Measurements from ENCODE around the gene FMN1. TPM values are rescaled to one million over a fixed set of nuclear protein-coding genes. Genes with fewer than 3 reads are reported as not detected.

The FMN1 gene
- total and polyA plus RNA-seq, 4 donors, result 0.26 to 23.4 (median 9.8) TPM

GRCh38 chr15:32738666-32739065 lies 455.8 kb downstream of the FMN1 start:
- peaks cover 6% of the 10 kb centered on the region for H3K9me3 ChIP-seq (ENCODE audit: control insufficient read depth, low read length)
- DNase-seq (no peak), ATAC-seq (ENCODE audit: low FRiP score) (no peak)
- peaks cover 0 to 2% of the 10 kb centered on the region in 2 donors for H3K4me1 ChIP-seq (ENCODE audit: control insufficient read depth in 1 of 2, insufficient read depth in 2 of 2, low read length in 2 of 2)
- H3K27me3 ChIP-seq (ENCODE audit: control insufficient read depth in 1 of 2, insufficient read depth in 2 of 2, low read length in 1 of 2), result no peaks in the 10 kb centered on the region
- no peak overlapping the region for H3K27ac ChIP-seq (ENCODE audit: low read depth in 1 of 2, low read length in 2 of 2)
- 72 to 81% methylated on average over 1 of the region's 1 CpG for WGBS, 2 donors
- intact Hi-C loops (cut with DNase I), result no loop called here
- H3K36me3 ChIP-seq (ENCODE audit: control insufficient read depth in 1 of 2, insufficient read depth in 2 of 2, low read length in 1 of 2), result no peaks in the 10 kb centered on the region
- no peak overlapping the region for H3K4me3 ChIP-seq (ENCODE audit: low read length in 2 of 2)

DNA sequence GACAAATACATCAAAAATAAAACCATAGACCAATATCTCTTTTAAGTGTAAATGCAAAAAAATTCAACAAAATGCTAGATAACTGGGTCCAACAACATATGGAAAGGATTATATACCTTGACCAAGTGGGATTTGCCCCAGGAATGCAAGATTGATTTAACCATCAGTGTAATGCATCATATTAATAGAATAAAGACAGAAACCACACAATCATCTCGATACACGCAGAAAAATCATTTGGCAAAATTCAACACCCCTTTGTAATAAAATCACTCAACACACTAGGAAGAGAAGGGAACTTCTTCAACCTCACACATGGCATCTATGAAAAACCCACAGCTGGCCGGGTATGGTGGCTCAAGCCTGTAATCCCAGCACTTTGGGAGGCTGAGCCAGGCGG lies 457.2 kb downstream of the FMN1 start:
- H3K36me3 ChIP-seq (ENCODE audit: control insufficient read depth in 1 of 2, insufficient read depth in 2 of 2, low read length in 1 of 2), result no peaks in the 10 kb centered on the region
- no peak overlapping the region for H3K4me3 ChIP-seq (ENCODE audit: low read length in 2 of 2)
- 74 to 83% methylated on average over 4 of the region's 4 CpGs for WGBS, 2 donors
- H3K27me3 ChIP-seq (ENCODE audit: control insufficient read depth in 1 of 2, insufficient read depth in 2 of 2, low read length in 1 of 2), result no peaks in the 10 kb centered on the region
- intact Hi-C loops (cut with DNase I), result no loop called here
- no peak overlapping the region for H3K27ac ChIP-seq (ENCODE audit: low read depth in 1 of 2, low read length in 2 of 2)
- peaks cover 0 to 2% of the 10 kb centered on the region in 2 donors for H3K4me1 ChIP-seq (ENCODE audit: control insufficient read depth in 1 of 2, insufficient read depth in 2 of 2, low read length in 2 of 2)
- ATAC-seq (ENCODE audit: low FRiP score) (no peak), DNase-seq (no peak)
- H3K9me3 ChIP-seq (ENCODE audit: control insufficient read depth, low read length), result peaks cover 6% of the 10 kb centered on the region

DNA sequence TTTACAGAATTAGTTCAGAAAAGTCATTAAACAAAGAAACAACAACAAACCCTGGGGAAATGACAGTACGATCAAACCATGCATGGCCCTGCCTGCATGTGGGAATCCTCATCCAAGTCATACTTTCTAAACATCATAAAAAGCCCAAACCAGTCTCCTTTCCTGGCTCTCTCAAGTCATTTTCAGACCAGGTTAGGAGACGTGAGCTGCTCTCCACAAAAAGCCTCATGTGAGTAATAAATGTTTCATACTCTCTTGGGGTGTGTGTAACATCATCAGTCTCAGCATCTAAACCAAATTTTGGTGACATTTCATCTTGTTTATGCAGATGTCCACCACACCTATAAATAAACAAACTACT lies 457.8 kb downstream of the FMN1 start:
- Histone ChIP-seq H3K27ac (ENCODE audit: low read depth in 1 of 2, low read length in 2 of 2) (no peak overlapping the region), H3K4me3 (ENCODE audit: low read length in 2 of 2) (no peak overlapping the region), H3K9me3 (ENCODE audit: control insufficient read depth, low read length) (peaks cover 6% of the 10 kb centered on the region), H3K36me3 (ENCODE audit: control insufficient read depth in 1 of 2, insufficient read depth in 2 of 2, low read length in 1 of 2) (no peaks in the 10 kb centered on the region), H3K27me3 (ENCODE audit: control insufficient read depth in 1 of 2, insufficient read depth in 2 of 2, low read length in 1 of 2) (no peaks in the 10 kb centered on the region), H3K4me1 (ENCODE audit: control insufficient read depth in 1 of 2, insufficient read depth in 2 of 2, low read length in 2 of 2) (peaks cover 0 to 2% of the 10 kb centered on the region in 2 donors)
- intact Hi-C loops (cut with DNase I), result no loop called here
- WGBS, 2 donors, result 73 to 75% methylated on average over 2 of the region's 2 CpGs
- DNase-seq (no peak), ATAC-seq (ENCODE audit: low FRiP score) (no peak)

GRCh38 chr15:32735989-32736700 lies 458.4 kb downstream of the FMN1 start:
- no peaks in the 10 kb centered on the region for H3K27me3 ChIP-seq (ENCODE audit: control insufficient read depth in 1 of 2, insufficient read depth in 2 of 2, low read length in 1 of 2)
- H3K27ac ChIP-seq (ENCODE audit: low read depth in 1 of 2, low read length in 2 of 2), result no peak overlapping the region
- H3K36me3 ChIP-seq (ENCODE audit: control insufficient read depth in 1 of 2, insufficient read depth in 2 of 2, low read length in 1 of 2), result no peaks in the 10 kb centered on the region
- peaks cover 6% of the 10 kb centered on the region for H3K9me3 ChIP-seq (ENCODE audit: control insufficient read depth, low read length)
- ATAC-seq (ENCODE audit: low FRiP score), result no peak
- WGBS, 2 donors, result 80 to 86% methylated on average over 2 of the region's 2 CpGs
- peaks cover 0 to 2% of the 10 kb centered on the region in 2 donors for H3K4me1 ChIP-seq (ENCODE audit: control insufficient read depth in 1 of 2, insufficient read depth in 2 of 2, low read length in 2 of 2)
- intact Hi-C loops (cut with DNase I), result no loop called here
- no peak for DNase-seq
- H3K4me3 ChIP-seq (ENCODE audit: low read length in 2 of 2), result no peak overlapping the region

DNA sequence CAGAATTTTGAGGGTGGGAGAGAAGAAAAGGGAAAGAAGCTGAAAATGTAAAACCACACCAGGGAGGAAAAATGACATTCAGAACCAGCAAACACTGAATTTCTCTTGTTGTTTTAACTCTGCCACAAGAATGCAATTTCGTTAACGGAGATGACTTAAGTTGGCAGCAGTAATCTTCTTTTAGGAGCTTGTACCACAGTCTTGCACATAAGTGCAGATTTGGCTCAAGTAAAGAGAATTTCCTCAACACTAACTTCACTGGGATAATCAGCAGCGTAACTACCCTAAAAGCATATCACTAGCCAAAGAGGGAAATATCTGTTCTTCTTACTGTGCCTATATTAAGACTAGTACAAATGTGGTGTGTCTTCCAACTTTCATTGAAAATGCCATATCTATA lies 461.2 kb downstream of the FMN1 start:
- DNase-seq, result no peak
- Histone ChIP-seq H3K4me3 (ENCODE audit: low read length in 2 of 2) (no peak overlapping the region), H3K36me3 (ENCODE audit: control insufficient read depth in 1 of 2, insufficient read depth in 2 of 2, low read length in 1 of 2) (no peaks in the 10 kb centered on the region), H3K4me1 (ENCODE audit: control insufficient read depth in 1 of 2, insufficient read depth in 2 of 2, low read length in 2 of 2) (peaks cover 0 to 2% of the 10 kb centered on the region in 2 donors), H3K27ac (ENCODE audit: low read depth in 1 of 2, low read length in 2 of 2) (no peak overlapping the region), H3K9me3 (ENCODE audit: control insufficient read depth, low read length) (peaks cover 1% of the 10 kb centered on the region), H3K27me3 (ENCODE audit: control insufficient read depth in 1 of 2, insufficient read depth in 2 of 2, low read length in 1 of 2) (no peaks in the 10 kb centered on the region)
- WGBS, 2 donors, result 50 to 69% methylated on average over 3 of the region's 3 CpGs
- intact Hi-C loops (cut with DNase I), result no loop called here
- ATAC-seq (ENCODE audit: low FRiP score), result no peak

- no peak for DNase-seq
- H3K9me3 ChIP-seq (ENCODE audit: control insufficient read depth, low read length), result peaks cover 1% of the 10 kb centered on the region
- peaks cover 0 to 2% of the 10 kb centered on the region in 2 donors for H3K4me1 ChIP-seq (ENCODE audit: control insufficient read depth in 1 of 2, insufficient read depth in 2 of 2, low read length in 2 of 2)
- no peaks in the 10 kb centered on the region for H3K27me3 ChIP-seq (ENCODE audit: control insufficient read depth in 1 of 2, insufficient read depth in 2 of 2, low read length in 1 of 2)
- H3K4me3 ChIP-seq (ENCODE audit: low read length in 2 of 2), result no peak overlapping the region
- ATAC-seq (ENCODE audit: low FRiP score), result no peak
- no peak overlapping the region for H3K27ac ChIP-seq (ENCODE audit: low read depth in 1 of 2, low read length in 2 of 2)
- intact Hi-C loops (cut with DNase I), result no loop called here
- H3K36me3 ChIP-seq (ENCODE audit: control insufficient read depth in 1 of 2, insufficient read depth in 2 of 2, low read length in 1 of 2), result no peaks in the 10 kb centered on the region
- 65 to 70% methylated on average over 6 of the region's 6 CpGs for WGBS, 2 donors
Measured at GRCh38 chr15:32732574-32733157, 461.8 kb downstream of the FMN1 start.

GRCh38 chr15:32730677-32731654 lies 463.5 kb downstream of the FMN1 start:
- Histone ChIP-seq H3K4me1 (ENCODE audit: control insufficient read depth in 1 of 2, insufficient read depth in 2 of 2, low read length in 2 of 2) (no peaks in the 10 kb centered on the region), H3K36me3 (ENCODE audit: control insufficient read depth in 1 of 2, insufficient read depth in 2 of 2, low read length in 1 of 2) (no peaks in the 10 kb centered on the region), H3K4me3 (ENCODE audit: low read length in 2 of 2) (no peak overlapping the region), H3K27me3 (ENCODE audit: control insufficient read depth in 1 of 2, insufficient read depth in 2 of 2, low read length in 1 of 2) (no peaks in the 10 kb centered on the region), H3K27ac (ENCODE audit: low read depth in 1 of 2, low read length in 2 of 2) (no peak overlapping the region), H3K9me3 (ENCODE audit: control insufficient read depth, low read length) (no peaks in the 10 kb centered on the region)
- DNase-seq (peak in 1 of 2 donors; percentile 70), ATAC-seq (ENCODE audit: low FRiP score) (no peak)
- intact Hi-C loops (cut with DNase I), result no loop called here
- 45 to 47% methylated on average over 23 to 27 of the region's 27 CpGs for WGBS, 2 donors

DNA sequence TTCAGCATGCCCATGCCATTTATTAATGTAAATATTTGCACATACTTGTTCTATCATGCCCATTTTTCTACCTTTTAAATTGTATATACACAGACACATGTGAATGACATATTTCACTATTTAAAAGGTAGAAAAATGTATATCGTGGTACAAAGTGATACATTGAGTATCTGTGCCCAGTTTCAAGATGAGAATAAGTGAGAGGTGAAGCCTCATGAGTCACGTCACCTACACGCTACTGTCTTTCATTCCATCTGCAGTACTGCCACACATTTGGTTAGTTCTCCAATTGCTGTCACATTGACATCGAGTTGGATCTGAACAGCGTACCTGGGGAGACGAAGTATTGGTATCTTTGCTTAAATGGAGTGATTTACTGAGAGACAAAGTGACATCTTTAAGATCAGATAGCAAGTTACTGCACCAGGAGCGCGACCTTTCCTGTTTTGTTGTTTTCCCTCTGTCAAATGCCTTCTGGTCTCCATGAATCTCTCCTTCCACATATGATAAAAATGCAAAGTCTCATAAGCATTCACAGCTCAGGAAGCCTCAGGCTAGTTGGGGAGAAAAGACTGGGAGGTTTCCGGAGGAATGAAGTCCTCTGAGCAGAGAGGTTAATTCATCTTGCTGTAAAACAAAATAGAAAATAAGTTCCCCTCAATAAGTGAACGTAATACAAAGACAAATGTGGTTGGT lies 464.7 kb downstream of the FMN1 start:
- no peaks in the 10 kb centered on the region for H3K27me3 ChIP-seq (ENCODE audit: control insufficient read depth in 1 of 2, insufficient read depth in 2 of 2, low read length in 1 of 2)
- 76 to 83% methylated on average over 10 of the region's 10 CpGs for whole genome bisulfite sequencing, 2 donors
- no peaks in the 10 kb centered on the region for H3K9me3 ChIP-seq (ENCODE audit: control insufficient read depth, low read length)
- H3K4me3 ChIP-seq (ENCODE audit: low read length in 2 of 2), result no peak overlapping the region
- no peak overlapping the region for H3K27ac ChIP-seq (ENCODE audit: low read depth in 1 of 2, low read length in 2 of 2)
- no peak for ATAC-seq (ENCODE audit: low FRiP score)
- H3K36me3 ChIP-seq (ENCODE audit: control insufficient read depth in 1 of 2, insufficient read depth in 2 of 2, low read length in 1 of 2), result no peaks in the 10 kb centered on the region
- no peaks in the 10 kb centered on the region for H3K4me1 ChIP-seq (ENCODE audit: control insufficient read depth in 1 of 2, insufficient read depth in 2 of 2, low read length in 2 of 2)
- intact Hi-C loops (cut with DNase I), result no loop called here
- DNase-seq, result no peak

Data from aorta (tissue), 5 donors.